ENCODE results near the gene SIGMAR1. TPM values are rescaled to one million over a fixed set of nuclear protein-coding genes. Genes with fewer than 3 reads are reported as not detected.

Gene SIGMAR1
- total and polyA plus RNA-seq, 2 of the 8 experiments (the other 6 are each of a cell fraction or from before 2014, with no cell fraction given), result 84.2 to 134 TPM

DNA sequence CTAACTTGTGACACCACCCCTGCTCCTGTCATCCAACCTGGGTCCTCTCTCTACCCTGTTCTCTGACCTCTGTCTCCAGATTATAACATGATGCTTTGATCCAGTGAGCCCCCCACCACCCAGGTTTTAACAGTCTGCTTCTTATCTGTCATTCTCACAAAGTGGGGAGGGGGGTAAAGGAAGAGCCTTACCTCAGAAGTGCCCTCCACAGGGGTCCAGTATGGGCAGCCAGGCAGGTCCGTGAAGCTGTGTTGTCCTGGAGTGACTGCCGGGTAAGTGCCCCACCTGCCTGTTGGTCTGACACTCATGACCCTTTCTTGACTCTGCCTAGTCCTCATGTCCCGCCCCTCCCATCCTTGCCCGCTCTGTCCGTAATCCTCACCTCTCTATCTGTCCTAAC is 17.8 kb upstream of the SIGMAR1 start:
- DNase-seq (ENCODE audit: low read depth in 1 of 2, low spot score in 2 of 2) (no peak), FAIRE-seq (no peak)
- WGBS, 2 experiments (ENCODE audit: extremely low coverage in 1 of 2, insufficient coverage in 1 of 2, insufficient read length in 1 of 2, insufficient replicate concordance in 2 of 2, low coverage in 1 of 2, low lambda C conversion rate in 2 of 2, missing lambda C conversion rate in 1 of 2), result 84% methylated on average over 5 of the region's 5 CpGs; no CpG with 5 or more reads in 1 of the 2 experiments
- no peak overlapping the region for H2AFZ ChIP-seq (ENCODE audit: low read length)
- CTCF ChIA-PET (ENCODE audit: partially characterized antibody), result interaction anchor here (0.6 to 15.2 kb wide), 4 partner anchors 9 to 47 kb away, joined by 3 to 277 read pairs (median 8); partner anchors contain the start of genes GALT and SIGMAR1
- H3K79me2 ChIP-seq (ENCODE audit: control insufficient read depth in 1 of 2, insufficient read depth in 2 of 2, low read length in 2 of 2), result no peaks in the 10 kb centered on the region
- H3K4me3 ChIP-seq (ENCODE audit: extremely low read depth in 1 of 4, insufficient read depth in 2 of 4, low read depth in 3 of 4, low read length in 4 of 4), result no peak overlapping the region
- POLR2A ChIA-PET (ENCODE audit: partially characterized antibody), result interaction anchor here (0.7 to 12.8 kb wide), 5 partner anchors 9 to 1077 kb away, joined by 3 to 127 read pairs (median 10); partner anchors contain the start of genes ARID3C, CREB3, GALT and SIGMAR1
- TF ChIP-seq CEBPB (IDR thresholded peaks at IDR 0.05; ENCODE audit: low read depth, low read length) (no peak), RAD21 (IDR thresholded peaks at IDR 0.05 in 1 of 2, conservative IDR thresholded peaks at IDR 0.05 in 1 of 2; ENCODE audit: low read depth in 2 of 2, low read length in 2 of 2) (no peak), FOSL1 (IDR thresholded peaks at IDR 0.05; ENCODE audit: insufficient read depth, low read depth, low read length) (no peak), RXRA (IDR thresholded peaks at IDR 0.05; ENCODE audit: insufficient read depth, low read depth, low read length) (no peak)
- H3K23me2 ChIP-seq (ENCODE audit: low read depth, low read length), result peaks cover 4% of the 10 kb centered on the region
- no peak overlapping the region for H2BK15ac ChIP-seq (ENCODE audit: low read length)
- no peaks in the 10 kb centered on the region for H3K36me3 ChIP-seq (ENCODE audit: control insufficient read depth in 2 of 4, insufficient read depth in 4 of 4, low read length in 3 of 4)
- H4K8ac ChIP-seq (ENCODE audit: extremely low read depth, insufficient read depth, low read length), result no peak overlapping the region
- no peaks in the 10 kb centered on the region; a peak in 1 of 7 replicates for H3K27me3 ChIP-seq (replicated peaks in 1 of 4; ENCODE audit: control insufficient read depth in 3 of 4, extremely low read depth in 1 of 4, insufficient read depth in 3 of 4, low read length in 3 of 4)
- H3K9me3 ChIP-seq (ENCODE audit: insufficient read depth in 2 of 2, low read depth in 1 of 2, low read length in 1 of 2), result no peaks in the 10 kb centered on the region
- H4K91ac ChIP-seq (replicated peaks; ENCODE audit: insufficient read length, low read length), result no peak overlapping the region
- no peak overlapping the region for H3K4me2 ChIP-seq (ENCODE audit: insufficient read depth in 1 of 2, low read depth in 2 of 2, low read length in 2 of 2)
- no peak overlapping the region for H3K18ac ChIP-seq (ENCODE audit: extremely low read depth, low read length)
- H3K56ac ChIP-seq (replicated peaks; ENCODE audit: insufficient read length, low read depth, low read length), result no peak overlapping the region
- H3K4me1 ChIP-seq (replicated peaks in 1 of 4; ENCODE audit: control insufficient read depth in 3 of 4, insufficient read depth in 4 of 4, low read length in 3 of 4), result peaks cover 5 to 22% (median 10%) of the 10 kb centered on the region in 4 experiments; a peak in 6 of 7 replicates
- H2AK5ac ChIP-seq (ENCODE audit: low read depth, low read length), result no peak overlapping the region
- H4K5ac ChIP-seq (ENCODE audit: insufficient read length, low read depth, low read length), result no peak overlapping the region
- no peak overlapping the region for H2BK120ac ChIP-seq (replicated peaks; ENCODE audit: low read depth, low read length)
- no peak overlapping the region for H3K4ac ChIP-seq (replicated peaks; ENCODE audit: insufficient read length, low read depth, low read length)
- H3K23ac ChIP-seq (ENCODE audit: insufficient read length), result no peak overlapping the region
- no peaks in the 10 kb centered on the region for H3K79me1 ChIP-seq (ENCODE audit: low read depth, low read length)
- no peak overlapping the region for H3K9ac ChIP-seq (replicated peaks in 1 of 4; ENCODE audit: extremely low read depth in 1 of 4, low read depth in 3 of 4, low read length in 3 of 4)
- H2BK12ac ChIP-seq (ENCODE audit: low read depth, low read length), result no peak overlapping the region
- H2BK20ac ChIP-seq (ENCODE audit: low read length), result no peak overlapping the region
- H3K27ac ChIP-seq (ENCODE audit: low read depth, low read length), result no peak overlapping the region
- no peak overlapping the region for H2BK5ac ChIP-seq (ENCODE audit: low read depth, low read length)
- peaks cover 0 to 4% of the 10 kb centered on the region in 2 experiments for H4K20me1 ChIP-seq (replicated peaks in 1 of 2; ENCODE audit: control insufficient read depth in 1 of 2, insufficient read depth in 2 of 2, low read length in 2 of 2)
- no peak overlapping the region for H3K14ac ChIP-seq (ENCODE audit: insufficient read length)
